Astrocyte of the cerebellum (primary cell): ENCODE measurements around the gene TMEM63B.
"Not testable (repeated sequence)": the region's sequence is repeated elsewhere in the genome, so short reads cannot be mapped to it uniquely, and the experiment has no call there.

Experiments
- DNase-seq: peaks from one replicate; pipeline ENCODE4 v3.0.0-alpha.2; 2011; ENCODE audit warnings: low read depth
- H3K4me3 ChIP-seq: 2 replicates; pipeline ENCODE4 v1.5.1; 2011; ENCODE audit warnings: mild to moderate bottlenecking, low read depth, low read length, moderate library complexity
- in situ Hi-C: cut with HindIII; loops from 2 replicates; pipeline ENCODE4 v1.10.0; 2017; ENCODE audit warnings: low sequenced_read_pairs
- TF ChIP-seq, protein P1 (sequence below): IDR thresholded peaks from 2 replicates; pipeline ENCODE4 v1.5.1; 2012; ENCODE audit warnings: low read length, low read depth, moderate library complexity, mild to moderate bottlenecking; ENCODE audit errors: missing control alignments

The TMEM63B gene

DNA sequence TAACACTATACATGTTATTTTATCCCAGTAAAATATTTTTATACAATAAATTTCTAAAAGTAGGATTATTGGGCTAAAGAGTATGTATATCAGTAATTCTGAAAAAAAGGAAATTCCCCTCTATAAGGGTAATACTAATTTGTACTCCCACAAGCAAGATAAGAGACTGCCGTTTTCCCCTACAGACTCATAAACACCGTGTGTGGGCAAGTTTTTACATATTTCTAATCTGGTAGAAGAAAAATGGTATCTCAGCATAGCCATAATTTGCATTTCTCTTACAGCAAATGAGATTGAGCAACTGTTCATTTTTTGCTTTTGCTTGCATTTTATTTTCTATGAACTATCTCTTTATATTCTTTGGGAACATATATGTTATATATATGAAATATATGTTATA lies 63.4 kb downstream of the TMEM63B start:
- in situ Hi-C loops = no loop called here
- no peak overlapping the region for H3K4me3 ChIP-seq
- DNase-seq = no peak
- TF ChIP-seq, protein P1, sequence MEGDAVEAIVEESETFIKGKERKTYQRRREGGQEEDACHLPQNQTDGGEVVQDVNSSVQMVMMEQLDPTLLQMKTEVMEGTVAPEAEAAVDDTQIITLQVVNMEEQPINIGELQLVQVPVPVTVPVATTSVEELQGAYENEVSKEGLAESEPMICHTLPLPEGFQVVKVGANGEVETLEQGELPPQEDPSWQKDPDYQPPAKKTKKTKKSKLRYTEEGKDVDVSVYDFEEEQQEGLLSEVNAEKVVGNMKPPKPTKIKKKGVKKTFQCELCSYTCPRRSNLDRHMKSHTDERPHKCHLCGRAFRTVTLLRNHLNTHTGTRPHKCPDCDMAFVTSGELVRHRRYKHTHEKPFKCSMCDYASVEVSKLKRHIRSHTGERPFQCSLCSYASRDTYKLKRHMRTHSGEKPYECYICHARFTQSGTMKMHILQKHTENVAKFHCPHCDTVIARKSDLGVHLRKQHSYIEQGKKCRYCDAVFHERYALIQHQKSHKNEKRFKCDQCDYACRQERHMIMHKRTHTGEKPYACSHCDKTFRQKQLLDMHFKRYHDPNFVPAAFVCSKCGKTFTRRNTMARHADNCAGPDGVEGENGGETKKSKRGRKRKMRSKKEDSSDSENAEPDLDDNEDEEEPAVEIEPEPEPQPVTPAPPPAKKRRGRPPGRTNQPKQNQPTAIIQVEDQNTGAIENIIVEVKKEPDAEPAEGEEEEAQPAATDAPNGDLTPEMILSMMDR = no peak

DNA sequence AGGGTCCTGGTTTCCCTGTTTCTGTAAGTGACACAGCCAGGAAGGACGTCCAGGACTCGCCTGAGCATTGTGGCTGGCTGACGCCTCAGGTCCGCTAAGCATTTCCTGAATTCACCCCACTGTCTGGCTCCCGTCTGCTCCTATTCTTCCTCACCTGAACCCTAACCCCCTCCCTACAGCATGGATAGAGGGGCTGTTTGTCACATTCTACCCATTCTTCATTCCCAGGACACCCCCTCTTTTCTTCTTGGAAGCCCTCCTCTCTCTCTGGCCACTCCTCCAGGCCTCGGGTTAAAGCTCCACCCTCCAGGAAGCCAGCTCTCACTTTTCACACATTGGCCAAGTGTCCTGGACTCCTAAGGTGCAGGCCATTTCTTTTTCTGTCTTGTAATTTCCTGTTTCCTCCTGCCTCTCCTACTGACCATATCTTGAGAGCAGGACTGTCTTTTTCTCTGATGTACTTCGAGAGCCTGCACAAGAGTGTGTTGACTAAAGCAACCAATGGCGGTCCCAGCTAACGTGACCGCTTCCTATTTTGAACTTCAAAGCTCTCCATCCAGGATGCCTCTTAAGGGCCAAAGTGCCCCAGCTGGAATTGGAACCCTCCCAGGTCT lies 65.2 kb downstream of the TMEM63B start:
- TF ChIP-seq, protein P1 = no peak
- in situ Hi-C loops = no loop called here
- H3K4me3 ChIP-seq = no peak overlapping the region
- no peak for DNase-seq

DNA sequence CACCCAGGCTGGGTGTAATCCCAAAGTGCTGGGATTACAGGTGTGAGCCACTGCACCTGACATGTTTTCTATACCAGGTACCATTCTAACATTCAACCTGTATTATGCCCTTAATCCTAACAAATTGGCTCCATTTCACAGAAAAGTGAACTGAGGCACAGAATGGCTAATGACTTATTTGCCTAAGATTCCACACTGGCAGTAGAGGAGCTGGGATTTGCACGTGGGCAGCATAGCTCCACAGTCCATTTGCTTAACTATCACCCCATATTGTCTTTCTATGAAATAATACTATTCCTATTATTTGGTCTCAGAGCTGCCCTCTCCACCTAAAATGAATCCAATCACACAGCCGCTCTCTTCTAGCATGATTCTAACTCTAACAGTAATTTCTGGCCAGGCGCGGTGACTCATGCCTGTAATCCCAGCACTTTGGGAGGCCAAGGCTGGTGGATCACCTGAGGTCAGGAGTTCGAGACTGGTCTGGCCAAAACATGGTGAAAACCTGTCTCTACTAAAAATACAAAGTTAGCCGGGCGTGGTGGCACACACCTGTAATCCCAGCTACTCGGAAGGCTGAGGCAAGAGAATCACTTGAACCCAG lies 66.1 kb downstream of the TMEM63B start:
- TF ChIP-seq, protein P1 = no peak
- H3K4me3 ChIP-seq = no peak overlapping the region
- in situ Hi-C loops = no loop called here
- DNase-seq = no peak

DNA sequence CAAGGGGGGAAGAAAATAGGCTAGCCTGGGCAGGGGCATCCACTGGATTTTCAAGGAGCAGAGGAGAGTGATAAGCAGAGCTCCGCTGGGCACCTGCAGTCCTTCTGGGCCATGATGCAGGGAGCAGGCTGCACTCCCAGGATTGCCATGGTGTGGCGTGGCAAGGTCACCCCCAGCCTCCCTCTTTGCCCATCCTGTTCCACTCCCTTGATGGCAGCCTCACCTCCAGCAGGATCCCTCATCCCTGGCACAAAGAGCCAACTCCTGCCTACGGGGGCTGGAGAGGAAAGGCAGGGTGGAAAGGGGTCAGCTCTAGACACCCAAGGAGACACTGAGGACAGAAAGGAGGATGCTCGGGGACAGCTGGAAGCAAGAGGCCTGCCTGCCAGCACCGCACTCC lies 67.0 kb downstream of the TMEM63B start:
- DNase-seq = no peak
- no peak overlapping the region for H3K4me3 ChIP-seq
- TF ChIP-seq, protein P1 = no peak
- in situ Hi-C loops = no loop called here

DNA sequence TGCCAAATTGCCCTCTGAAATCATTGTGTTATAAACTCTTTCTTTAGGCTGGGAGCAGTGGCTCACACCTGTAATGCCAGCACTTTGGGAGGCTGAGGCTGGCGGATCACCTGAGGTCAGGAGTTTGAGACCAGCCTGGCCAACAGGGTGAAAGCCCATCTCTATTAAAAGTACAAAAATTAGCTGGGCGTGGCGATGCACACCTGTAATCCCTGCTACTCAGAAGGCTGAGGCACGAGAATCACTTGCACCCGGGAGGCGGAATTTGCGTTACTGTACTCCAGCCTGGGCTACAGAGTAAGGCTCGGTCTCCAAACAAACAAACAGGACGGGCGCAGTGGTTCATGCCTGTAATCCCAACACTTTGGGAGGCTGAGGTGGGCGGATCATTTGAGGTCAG lies 69.0 kb downstream of the TMEM63B start:
- DNase-seq, in situ Hi-C loops, H3K4me3 ChIP-seq: not testable (repeated sequence)

DNA sequence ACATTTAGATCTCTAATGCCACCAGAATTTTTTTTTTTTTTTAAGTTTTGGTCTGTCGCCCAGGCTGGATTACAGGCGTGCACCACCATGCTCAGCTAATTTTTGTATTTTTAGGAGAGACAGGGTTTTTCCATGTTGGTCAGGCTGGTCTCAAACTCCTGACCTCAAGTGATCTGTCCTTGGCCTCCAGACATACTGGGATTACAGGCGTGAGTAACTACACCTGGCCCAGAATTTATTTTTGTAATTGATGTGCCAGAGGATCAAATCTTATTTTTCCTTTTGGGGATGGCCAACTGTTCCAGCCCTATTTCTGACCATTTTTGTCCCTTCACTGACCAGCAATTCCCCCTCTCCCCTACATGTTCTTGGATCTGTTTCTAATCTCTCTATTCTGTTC lies 71.3 kb downstream of the TMEM63B start:
- TF ChIP-seq, protein P1 = no peak
- no peak for DNase-seq
- in situ Hi-C loops = no loop called here
- H3K4me3 ChIP-seq = no peak overlapping the region

DNA sequence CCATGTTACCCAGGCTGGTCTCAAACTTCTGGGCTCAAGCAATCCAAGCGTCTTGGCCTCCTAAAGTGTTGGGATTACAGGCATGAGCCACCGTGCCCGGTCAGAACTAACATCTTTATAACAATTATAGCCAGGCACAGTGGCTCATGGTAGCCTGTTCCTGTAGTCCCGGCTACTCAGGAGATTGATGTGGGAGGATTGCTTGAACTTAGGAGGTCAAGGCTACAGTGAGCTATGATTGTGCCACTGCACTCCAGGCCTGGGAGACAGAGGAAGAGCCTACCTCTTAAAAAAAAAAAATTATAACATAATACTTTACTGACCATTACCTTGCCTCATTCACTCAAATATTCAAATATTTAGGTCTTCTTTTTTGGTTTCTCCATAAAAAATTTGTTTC lies 72.5 kb downstream of the TMEM63B start:
- DNase-seq = no peak
- TF ChIP-seq, protein P1 = no peak
- no peak overlapping the region for H3K4me3 ChIP-seq
- in situ Hi-C loops = no loop called here
